ENCODE data around the gene CEP128.
A peak's percentile ranks its signal among the peaks of the same experiment; 100 is the strongest.
"Not testable (repeated sequence)": the region's sequence is repeated elsewhere in the genome, so short reads cannot be mapped to it uniquely, and the experiment has no call there.

Gene CEP128

GRCh38 chr14:80941241-80942185 is at the start of gene CEP128:
CEP128 (minus strand) TSS chr14:80941738.
- DNase-seq: peak; percentile 96

GRCh38 chr14:80988735-80989429 is 47.3 kb upstream of the CEP128 start:
- DNase-seq: peak; percentile 65

GRCh38 chr14:80988192-80988591 is 46.7 kb upstream of the CEP128 start:
- no peak for DNase-seq

- peak; percentile 84 for DNase-seq
Observed at GRCh38 chr14:80987235-80988032, 45.9 kb upstream of the CEP128 start.

GRCh38 chr14:80982711-80983110 is 41.2 kb upstream of the CEP128 start:
- DNase-seq: no peak

GRCh38 chr14:80981673-80982072 is 40.1 kb upstream of the CEP128 start:
- no peak for DNase-seq

- DNase-seq: no peak
Observed at GRCh38 chr14:80981156-80981555, 39.6 kb upstream of the CEP128 start.

GRCh38 chr14:80979951-80980350 is 38.4 kb upstream of the CEP128 start:
- no peak for DNase-seq

- peak; percentile 34 for DNase-seq
Observed at GRCh38 chr14:80978403-80978802, 36.9 kb upstream of the CEP128 start.

- DNase-seq: no peak
Observed at GRCh38 chr14:80977221-80977620, 35.7 kb upstream of the CEP128 start.

- DNase-seq: no peak
Observed at GRCh38 chr14:80974679-80975078, 33.1 kb upstream of the CEP128 start.

GRCh38 chr14:80973931-80974641 is 32.5 kb upstream of the CEP128 start:
- DNase-seq: peak; percentile 43

GRCh38 chr14:80965037-80965436 is 23.5 kb upstream of the CEP128 start:
- no peak for DNase-seq

- peak; percentile 94 for DNase-seq
Observed at GRCh38 chr14:80959496-80959895, 18.0 kb upstream of the CEP128 start.

GRCh38 chr14:80958939-80959338 is 17.4 kb upstream of the CEP128 start:
- DNase-seq: no peak

GRCh38 chr14:80958226-80958625 is 16.7 kb upstream of the CEP128 start:
- DNase-seq: no peak

- DNase-seq: no peak
Observed at GRCh38 chr14:80957613-80958012, 16.1 kb upstream of the CEP128 start.

GRCh38 chr14:80956922-80957321 is 15.4 kb upstream of the CEP128 start:
- no peak for DNase-seq

GRCh38 chr14:80956102-80956501 is 14.6 kb upstream of the CEP128 start:
- no peak for DNase-seq

GRCh38 chr14:80955416-80955941 is 13.9 kb upstream of the CEP128 start, which contains the start of gene TSHR:
TSHR (plus strand) TSS chr14:80955621; CDS start chr14:80955681, 60 bp downstream.
- DNase-seq: no peak

- peak; percentile 85 for DNase-seq
Observed at GRCh38 chr14:80954687-80955299, 13.3 kb upstream of the CEP128 start.

GRCh38 chr14:80953211-80953610 is 11.7 kb upstream of the CEP128 start:
- DNase-seq: not testable (repeated sequence)

Data from activated CD4-positive, alpha-beta T cell treated with anti-CD3 and anti-CD28 coated beads, Interleukin-2, Interleukin-6, amounts not matched to agents 100 ng/mL and 50 ng/mL, durations not matched to agents 16 hours and 8 hours (primary cell).